H7 (cell line): ENCODE measurements around the gene TFIP11. TPM values are rescaled to one million over a fixed set of nuclear protein-coding genes. Genes with fewer than 3 reads are reported as not detected.

ENCODE experiments used
- DNase-seq: peaks from one replicate; pipeline ENCODE4 v3.0.0; 2012
- H3K27me3 ChIP-seq: 2 replicates; pipeline ENCODE4 v1.6.0; 2011; ENCODE audit warnings: mild to moderate bottlenecking, low read length; ENCODE audit not compliant: control insufficient read depth, insufficient read depth
- H3K36me3 ChIP-seq: replicated peaks from 2 replicates; pipeline ENCODE4 v1.5.1; 2011; ENCODE audit warnings: low read length; ENCODE audit not compliant: control insufficient read depth, insufficient read depth
- H3K4me3 ChIP-seq: 2 replicates; pipeline ENCODE4 v1.5.1; 2011; ENCODE audit warnings: low read depth, mild to moderate bottlenecking, control low read depth, low read length, moderate library complexity; ENCODE audit not compliant: insufficient read depth
- total RNA-seq: library from RNA; depleted of rRNA; stranded (reverse); fragments of >200 nt; shearing (Covaris generic); gene quantifications from 2 replicates; pipeline ENCODE4 v1.2.3, GENCODE V29; 2014; rRNA removed

The TFIP11 gene
- total RNA-seq, 1 experiment from 2014 or later, result 22.2 TPM

- no peak for DNase-seq
- peaks cover 3% of the 10 kb centered on the region for H3K36me3 ChIP-seq
- H3K27me3 ChIP-seq, result no peaks in the 10 kb centered on the region
- H3K4me3 ChIP-seq, result no peak overlapping the region
Observed at GRCh38 chr22:26446808-26447515, 65.3 kb downstream of the TFIP11 start.

GRCh38 chr22:26445577-26446275, 66.5 kb downstream of the TFIP11 start:
- DNase-seq, result no peak
- Histone ChIP-seq H3K36me3 (no peaks in the 10 kb centered on the region; the same call in 1 of the 2 replicates), H3K27me3 (no peaks in the 10 kb centered on the region), H3K4me3 (no peak overlapping the region)

- Histone ChIP-seq H3K36me3 (no peaks in the 10 kb centered on the region; the same call in 1 of the 2 replicates), H3K4me3 (no peak overlapping the region), H3K27me3 (no peaks in the 10 kb centered on the region)
- DNase-seq, result no peak
Observed at GRCh38 chr22:26444777-26445176, 67.5 kb downstream of the TFIP11 start.

GRCh38 chr22:26443901-26444690, 68.2 kb downstream of the TFIP11 start:
- Histone ChIP-seq H3K27me3 (no peaks in the 10 kb centered on the region), H3K36me3 (no peaks in the 10 kb centered on the region; the same call in 1 of the 2 replicates), H3K4me3 (no peak overlapping the region)
- DNase-seq, result no peak

- no peaks in the 10 kb centered on the region for H3K27me3 ChIP-seq
- H3K36me3 ChIP-seq, result no peaks in the 10 kb centered on the region; the same call in none of the 2 replicates
- H3K4me3 ChIP-seq, result no peak overlapping the region
- no peak for DNase-seq
Observed at GRCh38 chr22:26442086-26442756, 70.1 kb downstream of the TFIP11 start.

Other genes starting within 250 kb of the TFIP11 start
- gene ASPHD2, start 83.2 kb downstream of the TFIP11 start, total RNA-seq, result 6.2 and 7.4 TPM in 2 replicates
- gene HPS4, start 28.7 kb downstream of the TFIP11 start, total RNA-seq, result 43.1 and 63.0 TPM in 2 replicates
- gene SRRD, start 28.6 kb downstream of the TFIP11 start, total RNA-seq, result 25.9 and 32.9 TPM in 2 replicates
- gene TPST2, start 77.7 kb upstream of the TFIP11 start, total RNA-seq, result 95.0 and 118 TPM in 2 replicates
- gene CRYBB1, start 105.6 kb upstream of the TFIP11 start, total RNA-seq, result 1.9 and 3.1 TPM in 2 replicates
- 0.22 TPM in 1 of 2 replicates, not detected in the other for gene CRYBA4, start 109.5 kb upstream of the TFIP11 start, total RNA-seq
- 3.0 and 13.4 TPM in 2 replicates for gene MIAT, start 145.1 kb upstream of the TFIP11 start, total RNA-seq